HG03060 (cell line): ENCODE measurements around the gene PARM1.
A peak's percentile ranks its signal among the peaks of the same experiment; 100 is the strongest.

Source experiments
- ATAC-seq: cut with Tn5 transposase; IDR thresholded peaks from one replicate; pipeline ENCODE4 v1.9.1; 2021; ENCODE audit warnings: low read depth, moderate number of reproducible peaks; ENCODE audit not compliant: unreplicated experiment

The PARM1 gene

GRCh38 chr4:75057369-75057768 is 124.5 kb downstream of the PARM1 start:
- ATAC-seq = no peak

DNA sequence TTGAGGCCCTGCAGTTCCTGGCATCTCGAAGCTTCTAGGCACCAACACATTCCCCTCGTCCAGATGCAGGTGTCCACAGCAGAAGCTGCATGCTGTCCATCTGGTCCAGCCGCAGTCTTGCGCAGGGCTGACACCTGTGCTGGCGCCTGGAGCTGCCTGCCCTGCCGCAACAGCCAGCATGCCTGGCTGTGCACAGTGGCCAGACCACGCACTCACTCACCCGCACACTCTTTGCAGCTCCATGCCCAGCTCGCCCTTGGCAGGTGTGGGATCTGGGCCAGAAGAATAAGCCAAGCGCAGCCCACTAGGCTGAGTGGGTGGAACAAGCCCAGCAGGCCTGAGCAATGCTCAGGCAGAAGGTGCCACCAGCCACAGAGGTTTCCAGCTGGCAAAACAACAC is 125.6 kb downstream of the PARM1 start:
- no peak for ATAC-seq

GRCh38 chr4:75063433-75063832 is 130.5 kb downstream of the PARM1 start:
- no peak for ATAC-seq

GRCh38 chr4:75065909-75066308 is 133.0 kb downstream of the PARM1 start:
- ATAC-seq = no peak

- ATAC-seq = peak; percentile 81
Observed at GRCh38 chr4:75069493-75070074, 136.7 kb downstream of the PARM1 start.

GRCh38 chr4:75071317-75071716 is 138.4 kb downstream of the PARM1 start:
- no peak for ATAC-seq

GRCh38 chr4:75080888-75081287 is 148.0 kb downstream of the PARM1 start:
- ATAC-seq = no peak

DNA sequence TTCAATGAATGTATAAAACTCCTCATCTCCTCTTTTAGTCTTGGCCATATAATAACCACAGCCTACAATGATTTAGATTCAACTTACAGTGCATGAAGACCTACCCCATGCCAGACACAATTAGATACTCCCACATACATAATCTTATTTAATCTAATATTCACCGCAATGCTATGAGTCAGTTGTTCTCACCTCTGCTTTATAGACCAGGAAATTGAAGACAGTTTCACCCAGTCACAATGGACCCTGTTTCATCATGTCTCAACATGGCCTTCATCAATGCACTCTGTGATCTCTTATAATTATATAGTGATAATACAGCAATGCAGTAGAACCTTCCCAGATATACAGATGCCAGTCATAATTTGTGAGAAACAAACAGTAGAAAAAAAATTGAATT is 148.6 kb downstream of the PARM1 start:
- ATAC-seq = no peak

DNA sequence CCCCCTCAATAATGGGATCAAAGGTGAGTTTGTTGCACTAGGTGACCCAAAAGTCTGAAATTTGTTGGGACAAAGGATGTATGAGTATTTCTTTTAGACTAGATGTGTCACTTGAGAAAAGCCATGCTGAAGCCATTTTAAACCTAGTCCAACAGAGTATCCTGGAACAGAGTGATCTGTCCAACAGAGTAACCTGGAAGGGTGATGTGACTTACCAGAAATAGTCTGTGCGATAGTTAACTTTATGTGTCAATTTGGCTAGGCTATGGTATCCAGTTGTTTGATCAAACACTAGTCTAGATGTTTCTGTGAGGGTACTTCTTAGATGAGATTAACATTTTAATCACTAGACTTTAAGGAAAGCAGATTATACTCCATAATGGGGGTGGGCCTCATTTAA is 154.5 kb downstream of the PARM1 start:
- ATAC-seq = no peak

DNA sequence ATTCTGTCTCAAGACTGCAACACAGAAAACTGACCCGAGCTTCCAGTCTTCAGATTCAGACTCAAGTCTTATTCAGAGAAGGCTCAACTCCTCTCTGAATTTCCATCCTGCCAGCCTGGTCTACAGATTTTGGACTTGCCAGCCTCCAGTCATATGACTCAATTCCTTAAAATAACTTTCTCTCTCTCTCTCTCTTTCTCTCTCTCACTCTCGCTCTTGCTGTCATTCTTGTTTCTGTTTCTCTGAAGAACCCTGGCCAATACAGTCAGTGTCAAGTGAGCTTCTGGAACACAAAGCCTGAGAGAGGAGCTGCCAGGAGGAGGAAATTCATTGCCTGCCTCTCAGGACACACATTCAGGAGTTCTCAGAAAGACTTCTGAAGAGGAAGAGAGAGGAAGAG is 154.9 kb downstream of the PARM1 start:
- ATAC-seq = no peak

DNA sequence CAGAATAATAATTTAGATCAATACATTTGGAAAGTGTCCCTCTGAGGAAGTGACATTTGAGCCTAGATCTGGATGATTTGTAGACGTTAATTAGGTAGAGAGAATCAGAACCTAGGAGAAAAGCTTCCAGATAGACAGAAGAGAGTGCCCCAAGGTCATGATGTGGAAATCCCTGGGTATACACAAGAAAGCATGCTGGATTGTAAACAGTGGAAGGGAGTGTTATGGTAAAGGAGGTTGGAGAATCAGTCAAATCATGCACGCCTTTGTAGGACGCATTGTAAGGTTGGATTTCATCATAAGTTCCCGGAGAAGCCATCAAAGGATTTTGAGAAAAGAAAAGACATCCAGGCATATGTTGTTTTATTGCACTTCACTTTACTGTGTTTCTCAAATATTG is 156.3 kb downstream of the PARM1 start:
- no peak for ATAC-seq

DNA sequence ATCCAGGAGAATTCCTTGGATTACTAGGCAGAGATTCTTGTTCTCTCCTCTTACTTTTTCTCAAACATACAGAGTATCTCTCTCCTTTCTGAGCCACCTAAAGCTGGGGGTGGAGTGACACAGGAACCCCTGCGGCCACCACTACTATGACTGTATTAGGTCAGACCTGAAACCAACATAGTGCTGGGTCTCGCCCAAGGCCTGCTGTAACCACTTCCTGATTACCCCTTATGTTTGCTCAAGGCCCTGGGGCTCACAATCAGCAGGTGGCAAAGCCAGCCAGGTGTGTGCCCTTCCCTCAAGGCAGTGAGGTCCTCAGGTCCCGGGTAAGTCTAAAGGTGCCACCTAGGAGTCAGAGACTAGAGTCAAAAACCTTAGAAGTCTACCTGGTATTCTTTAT is 166.4 kb downstream of the PARM1 start:
- peak; percentile 98 for ATAC-seq
